ENCODE results near the gene PTOV1. TPM values are rescaled to one million over a fixed set of nuclear protein-coding genes. Genes with fewer than 3 reads are reported as not detected.

The PTOV1 gene
- polyA plus RNA-seq, 1 experiment: 37.6 TPM

- POLR2A ChIA-PET: interaction anchor here (0.7 to 1.4 kb wide), 4 partner anchors 10 to 41 kb away, joined by 3 to 4 read pairs (median 3); partner anchors contain the start of gene FUZ
- no peak for TF ChIP-seq CTCF (IDR thresholded peaks at IDR 0.05; ENCODE audit: low read depth, low read length)
- Histone ChIP-seq H3K27me3 (ENCODE audit: control insufficient read depth, insufficient read depth, low read length) (no peaks in the 10 kb centered on the region), H3K4me3 (ENCODE audit: low read depth, low read length) (no peak overlapping the region), H3K9me3 (ENCODE audit: control insufficient read depth, insufficient read depth, low read length) (peaks cover 6% of the 10 kb centered on the region), H3K27ac (ENCODE audit: low read depth, low read length) (peak overlapping the region; percentile 31)
- no peak for DNase-seq (ENCODE audit: low read depth, low spot score)
- CTCF ChIA-PET: no interaction called here
These were observed 3.0 kb downstream of the PTOV1 start for GRCh38 chr19:49853852-49854377.

GRCh38 chr19:49854378-49855263, 3.7 kb downstream of the PTOV1 start:
- POLR2A ChIA-PET: interaction anchor here (0.7 to 0.9 kb wide), 2 partner anchors 9 to 11 kb away, joined by 3 to 4 read pairs; no protein-coding TSS in a partner anchor
- TF ChIP-seq CTCF (IDR thresholded peaks at IDR 0.05; ENCODE audit: low read depth, low read length): no peak
- CTCF ChIA-PET: no interaction called here
- H3K27me3 ChIP-seq (ENCODE audit: control insufficient read depth, insufficient read depth, low read length): no peaks in the 10 kb centered on the region
- H3K27ac ChIP-seq (ENCODE audit: low read depth, low read length): peak overlapping the region; percentile 31
- H3K4me3 ChIP-seq (ENCODE audit: low read depth, low read length): no peak overlapping the region
- no peak for DNase-seq (ENCODE audit: low read depth, low spot score)
- peaks cover under 1% of the 10 kb centered on the region; the same call in 1 of the 2 replicates for H3K9me3 ChIP-seq (ENCODE audit: control insufficient read depth, insufficient read depth, low read length)

GRCh38 chr19:49855277-49855675, 4.3 kb downstream of the PTOV1 start:
- no peak overlapping the region for H3K4me3 ChIP-seq (ENCODE audit: low read depth, low read length)
- ChIA-PET POLR2A (no interaction called here), CTCF (no interaction called here)
- no peak for DNase-seq (ENCODE audit: low read depth, low spot score)
- H3K27ac ChIP-seq (ENCODE audit: low read depth, low read length): peak overlapping the region; percentile 2
- TF ChIP-seq CTCF (IDR thresholded peaks at IDR 0.05; ENCODE audit: low read depth, low read length): no peak
- H3K27me3 ChIP-seq (ENCODE audit: control insufficient read depth, insufficient read depth, low read length): no peaks in the 10 kb centered on the region
- no peaks in the 10 kb centered on the region; the same call in 1 of the 2 replicates for H3K9me3 ChIP-seq (ENCODE audit: control insufficient read depth, insufficient read depth, low read length)

- Histone ChIP-seq H3K27me3 (ENCODE audit: control insufficient read depth, insufficient read depth, low read length) (no peaks in the 10 kb centered on the region), H3K4me3 (ENCODE audit: low read depth, low read length) (no peak overlapping the region), H3K9me3 (ENCODE audit: control insufficient read depth, insufficient read depth, low read length) (no peaks in the 10 kb centered on the region; the same call in 1 of the 2 replicates), H3K27ac (ENCODE audit: low read depth, low read length) (no peak overlapping the region)
- CTCF ChIA-PET: no interaction called here
- DNase-seq (ENCODE audit: low read depth, low spot score): no peak
- POLR2A ChIA-PET: no interaction called here
- TF ChIP-seq CTCF (IDR thresholded peaks at IDR 0.05; ENCODE audit: low read depth, low read length): no peak
These were observed 5.0 kb downstream of the PTOV1 start for GRCh38 chr19:49855676-49856573.

Data from AG04450 (cell line).